ENCODE results near the gene OR11H6. TPM values are rescaled to one million over a fixed set of nuclear protein-coding genes. Genes with fewer than 3 reads are reported as not detected.
"Not testable (repeated sequence)": the region's sequence is repeated elsewhere in the genome, so short reads cannot be mapped to it uniquely, and the experiment has no call there.

OR11H6 gene, protein sequence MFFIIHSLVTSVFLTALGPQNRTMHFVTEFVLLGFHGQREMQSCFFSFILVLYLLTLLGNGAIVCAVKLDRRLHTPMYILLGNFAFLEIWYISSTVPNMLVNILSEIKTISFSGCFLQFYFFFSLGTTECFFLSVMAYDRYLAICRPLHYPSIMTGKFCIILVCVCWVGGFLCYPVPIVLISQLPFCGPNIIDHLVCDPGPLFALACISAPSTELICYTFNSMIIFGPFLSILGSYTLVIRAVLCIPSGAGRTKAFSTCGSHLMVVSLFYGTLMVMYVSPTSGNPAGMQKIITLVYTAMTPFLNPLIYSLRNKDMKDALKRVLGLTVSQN
- not detected for total RNA-seq

DNA sequence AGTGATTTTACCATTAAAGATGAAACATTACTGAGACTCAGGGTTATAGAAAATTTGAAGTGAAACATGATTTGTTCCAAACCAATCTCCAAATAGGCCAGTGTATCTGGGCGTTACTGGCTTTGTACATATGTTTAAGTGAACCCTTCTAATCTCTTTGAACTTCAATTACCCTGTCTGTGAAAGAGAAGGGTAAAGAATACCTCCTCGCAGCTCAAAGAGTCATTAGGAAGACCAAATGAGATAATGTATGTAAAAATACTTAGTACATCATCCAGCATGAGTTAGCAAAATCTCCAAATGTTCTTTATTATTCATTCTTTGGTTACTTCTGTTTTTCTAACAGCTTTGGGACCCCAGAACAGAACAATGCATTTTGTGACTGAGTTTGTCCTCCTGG, at the start of gene OR11H6:
OR11H6 (plus strand) TSS at position 301 of the 400 bp plus-strand sequence; CDS start at position 301, 0 bp downstream.
- no peak for DNase-seq

DNA sequence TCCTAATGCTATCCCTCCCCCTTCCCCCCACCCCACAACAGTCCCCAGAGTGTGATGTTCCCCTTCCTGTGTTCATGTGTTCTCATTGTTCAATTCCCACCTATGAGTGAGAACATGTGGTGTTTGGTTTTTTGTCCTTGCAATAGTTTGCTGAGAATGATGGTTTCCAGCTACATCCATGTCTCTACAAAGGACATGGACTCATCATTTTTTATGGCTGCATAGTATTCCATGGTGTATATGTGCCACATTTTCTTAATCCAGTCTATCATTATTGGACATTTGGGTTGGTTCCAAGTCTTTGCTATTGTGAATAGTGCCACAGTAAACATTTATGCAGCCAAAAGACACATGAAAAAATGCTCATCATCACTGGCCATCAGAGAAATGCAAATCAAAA, 49.3 kb upstream of the OR11H6 start:
- not testable (repeated sequence) for DNase-seq

DNA sequence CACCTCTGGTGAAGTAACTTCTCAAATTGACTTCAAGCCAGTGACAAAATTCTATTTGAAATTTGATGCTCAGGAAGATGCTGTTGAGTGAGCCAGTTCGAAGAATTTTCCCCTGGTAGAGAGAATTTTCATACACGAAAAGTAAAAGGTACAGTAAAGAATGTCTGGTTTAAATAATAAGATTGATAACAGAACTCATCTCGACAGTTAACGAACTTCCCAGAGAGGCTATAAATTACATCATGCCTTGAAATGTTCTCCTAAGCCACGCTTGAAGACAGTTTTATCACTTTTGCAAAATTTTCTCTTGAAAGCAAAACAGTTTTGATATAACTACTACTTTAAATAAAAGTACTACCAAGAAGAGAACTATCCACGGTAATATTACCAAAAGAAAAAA, 47.2 kb upstream of the OR11H6 start:
- no peak for DNase-seq

DNA sequence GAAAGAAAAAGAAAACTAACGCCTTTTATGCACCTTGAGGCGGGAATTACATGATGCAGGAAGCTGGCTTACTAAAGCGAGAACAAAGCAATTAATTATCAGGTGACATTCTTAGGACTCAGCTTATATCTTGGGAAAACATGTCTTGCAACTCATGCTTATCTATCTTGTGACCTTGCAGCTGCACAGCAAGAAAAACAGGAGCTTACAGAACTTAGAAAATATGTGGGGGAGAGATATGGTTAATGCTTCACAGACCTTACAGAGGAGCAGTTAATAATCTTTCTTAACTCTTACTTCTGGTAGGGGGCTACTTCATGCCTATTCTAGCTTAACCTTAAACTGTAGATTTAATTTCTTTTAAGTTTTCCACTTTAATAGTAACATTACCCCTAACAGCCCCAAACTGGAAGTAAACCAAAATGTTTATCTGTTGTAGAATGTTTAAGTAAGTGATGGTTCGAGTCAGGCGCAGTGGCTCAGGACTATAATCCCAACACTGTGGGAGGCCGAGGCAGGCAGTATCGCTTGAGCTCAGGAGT, 46.0 kb upstream of the OR11H6 start:
- DNase-seq: no peak

DNA sequence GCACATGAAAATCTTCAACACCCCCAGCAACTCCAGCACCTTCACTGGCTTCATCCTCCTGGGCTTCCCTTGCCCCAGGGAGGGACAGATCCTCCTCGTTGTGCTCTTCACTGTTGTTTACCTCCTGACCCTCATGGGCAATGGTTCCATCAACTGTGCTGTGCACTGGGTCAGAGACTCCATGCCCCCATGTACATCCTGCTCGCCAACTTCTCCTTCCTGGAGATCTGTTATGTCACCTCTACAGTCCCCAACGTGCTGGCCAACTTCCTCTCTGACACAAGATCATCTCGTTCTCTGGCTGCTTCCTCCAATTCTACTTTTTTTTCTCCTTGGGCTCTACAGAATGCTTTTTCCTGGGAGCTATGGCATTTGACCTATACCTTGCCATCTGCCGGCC, 44.3 kb upstream of the OR11H6 start:
- no peak for DNase-seq

DNA sequence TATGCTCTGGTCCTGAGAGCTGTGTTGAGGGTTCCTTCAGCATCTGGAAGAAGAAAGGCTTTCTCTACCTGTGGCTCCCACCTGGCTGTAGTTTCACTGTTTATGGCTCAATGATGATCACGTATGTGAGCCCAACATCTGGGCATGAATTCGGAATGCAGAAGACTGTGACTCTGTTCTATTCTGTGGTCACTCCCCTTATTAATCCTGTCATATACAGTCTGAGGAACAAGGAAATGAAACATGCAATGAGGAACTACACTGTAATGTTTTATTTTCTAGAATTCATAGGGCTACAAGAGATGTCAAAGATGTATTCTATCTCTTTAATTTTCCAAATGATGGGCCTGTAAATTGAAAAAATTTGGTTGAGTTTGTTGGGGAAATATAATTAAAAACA, 43.6 kb upstream of the OR11H6 start:
- DNase-seq: no peak

DNA sequence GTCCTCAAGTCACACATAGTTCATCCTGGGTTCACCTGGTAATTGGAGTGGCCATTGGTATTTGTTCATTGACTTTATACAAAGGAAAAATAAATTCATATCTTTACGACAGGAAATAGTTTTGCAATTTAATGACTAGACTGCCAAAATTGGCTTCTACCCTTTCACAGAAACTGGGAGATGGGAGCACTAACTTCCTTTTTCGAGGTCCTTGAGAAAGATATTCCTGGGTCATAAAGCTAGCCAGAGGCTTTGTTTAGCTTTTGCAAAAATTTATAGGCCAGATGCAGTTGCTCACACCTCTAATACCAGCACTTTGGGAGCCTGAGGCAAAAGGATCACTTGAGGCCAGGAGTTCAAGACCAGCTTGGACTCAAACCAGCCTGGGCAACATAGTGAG, 43.0 kb upstream of the OR11H6 start:
- no peak for DNase-seq

DNA sequence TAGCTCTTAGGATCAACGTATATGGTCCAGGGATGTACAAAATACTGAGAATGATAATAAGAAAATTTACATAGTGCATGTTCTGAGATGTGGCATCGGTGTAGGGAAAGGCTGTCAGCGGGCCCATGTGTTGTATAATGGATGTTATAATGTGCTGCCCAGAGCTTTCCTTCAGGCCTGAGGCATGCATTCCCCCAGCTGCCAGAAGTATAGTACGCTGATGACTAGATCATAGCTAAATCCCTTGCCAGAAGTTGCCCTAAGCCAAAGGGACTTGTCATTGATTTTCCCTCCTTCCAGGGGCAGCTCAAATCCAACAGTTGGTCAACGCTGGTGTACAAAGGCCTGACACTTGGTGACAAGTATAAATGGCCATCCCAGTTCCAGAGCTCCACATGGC, 39.3 kb upstream of the OR11H6 start:
- DNase-seq: no peak

DNA sequence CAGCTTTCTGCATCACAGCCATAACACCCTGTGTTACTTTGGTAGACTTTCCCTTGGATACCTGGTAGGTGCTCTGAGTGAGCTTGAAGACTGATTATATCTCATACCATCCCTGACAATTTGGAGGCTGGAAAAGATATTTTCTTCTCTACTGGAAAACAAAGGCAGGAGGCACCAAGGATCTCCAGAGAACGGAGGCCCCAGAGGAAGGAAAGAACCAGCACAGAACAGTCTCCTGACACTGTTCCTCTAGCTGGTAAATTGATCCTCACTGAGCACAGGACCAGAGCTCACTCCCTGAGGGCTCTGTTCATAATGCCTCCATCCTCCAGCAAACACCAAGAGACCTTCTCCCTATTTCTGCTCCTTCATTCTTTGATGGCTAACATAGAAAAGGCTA, 32.9 kb upstream of the OR11H6 start, which contains the start of gene OR11G2:
OR11G2 (plus strand) TSS at position 301 of the 400 bp plus-strand sequence. CDS start 6,542 bp downstream, outside the sequence.
- DNase-seq: no peak

DNA sequence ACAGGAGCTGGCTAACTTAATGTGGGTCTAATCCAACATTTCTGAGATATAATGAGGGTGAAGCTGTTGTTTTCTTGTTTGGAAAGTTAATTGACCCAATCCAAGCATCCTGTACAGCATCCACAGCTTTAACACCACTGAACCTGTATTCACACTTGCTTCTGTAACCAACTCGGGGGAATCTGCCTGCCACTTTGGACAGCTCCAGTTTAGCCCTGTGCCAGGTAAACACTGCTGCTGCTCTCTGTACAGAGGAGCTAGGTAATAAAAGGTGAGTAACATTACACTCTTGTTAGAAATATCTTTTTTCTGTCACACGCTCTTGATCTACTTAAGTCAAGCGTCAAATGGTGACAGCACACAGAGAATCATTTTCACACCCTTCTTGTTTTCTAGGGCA, 32.1 kb upstream of the OR11H6 start:
- no peak for DNase-seq

DNA sequence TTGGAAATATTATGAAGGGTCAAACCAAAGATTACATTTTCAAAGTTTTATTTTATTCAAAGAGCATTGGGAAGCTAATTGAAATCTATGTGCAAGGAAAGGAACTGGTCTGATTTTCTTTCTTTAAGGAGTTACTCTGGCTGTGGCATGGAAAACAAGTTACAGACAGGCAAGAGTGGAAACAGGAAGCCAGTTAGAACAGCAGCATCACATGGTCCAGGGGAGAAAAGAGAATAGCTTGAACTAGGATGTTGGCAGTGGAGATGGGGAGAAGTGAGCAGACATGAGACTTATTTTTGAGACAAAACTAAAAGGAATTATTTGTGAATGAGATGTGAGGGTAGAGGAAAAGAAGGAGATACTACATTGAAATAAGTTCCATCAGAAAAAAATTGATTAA, 29.4 kb upstream of the OR11H6 start:
- no peak for DNase-seq

DNA sequence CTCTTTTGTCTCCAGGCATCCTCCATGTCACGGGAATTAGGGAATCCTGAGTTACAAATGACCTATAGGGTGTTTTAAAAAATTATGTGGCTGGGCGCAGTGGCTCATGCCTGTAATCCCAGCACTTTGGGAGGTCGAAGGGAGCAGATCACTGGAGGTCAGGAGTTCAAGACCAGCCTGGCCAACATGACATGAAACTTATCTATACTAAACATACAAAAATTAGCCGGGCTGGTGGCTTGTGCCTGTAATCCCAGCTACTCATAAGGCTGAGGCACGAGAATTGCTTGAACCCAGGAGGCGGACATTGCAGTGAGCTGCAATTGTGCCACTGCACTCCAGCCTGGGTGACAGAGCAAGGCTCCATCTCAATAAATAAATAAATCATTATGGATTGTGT, 28.3 kb upstream of the OR11H6 start:
- not testable (repeated sequence) for DNase-seq

DNA sequence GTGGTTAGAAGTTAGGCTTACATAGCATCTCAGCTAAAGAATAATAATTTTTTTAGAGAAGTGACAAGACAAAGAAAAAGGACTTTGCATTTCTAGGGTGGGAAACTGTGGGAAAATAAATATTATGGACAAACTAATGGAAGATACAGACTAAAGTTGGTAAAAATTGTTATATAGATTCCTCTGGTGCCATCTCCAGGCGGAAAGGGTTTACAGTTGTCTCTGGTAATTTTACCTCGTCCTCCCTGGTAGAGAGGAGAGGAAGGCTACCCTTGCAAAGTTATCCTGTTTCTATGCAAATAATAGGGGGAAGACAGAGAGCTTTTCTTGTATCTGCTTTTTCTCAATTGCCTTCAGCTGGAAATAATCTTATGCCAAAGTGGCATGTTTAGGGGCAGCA, 27.6 kb upstream of the OR11H6 start:
- no peak for DNase-seq

DNA sequence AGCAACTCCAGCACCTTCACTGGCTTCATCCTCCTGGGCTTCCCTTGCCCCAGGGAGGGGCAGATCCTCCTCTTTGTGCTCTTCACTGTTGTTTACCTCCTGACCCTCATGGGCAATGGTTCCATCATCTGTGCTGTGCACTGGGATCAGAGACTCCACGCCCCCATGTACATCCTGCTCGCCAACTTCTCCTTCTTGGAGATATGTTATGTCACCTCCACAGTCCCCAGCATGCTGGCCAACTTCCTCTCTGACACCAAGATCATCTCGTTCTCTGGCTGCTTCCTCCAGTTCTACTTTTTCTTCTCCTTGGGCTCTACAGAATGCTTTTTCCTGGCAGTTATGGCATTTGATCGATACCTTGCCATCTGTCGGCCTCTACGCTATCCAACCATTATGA, 26.1 kb upstream of the OR11H6 start:
- no peak for DNase-seq

DNA sequence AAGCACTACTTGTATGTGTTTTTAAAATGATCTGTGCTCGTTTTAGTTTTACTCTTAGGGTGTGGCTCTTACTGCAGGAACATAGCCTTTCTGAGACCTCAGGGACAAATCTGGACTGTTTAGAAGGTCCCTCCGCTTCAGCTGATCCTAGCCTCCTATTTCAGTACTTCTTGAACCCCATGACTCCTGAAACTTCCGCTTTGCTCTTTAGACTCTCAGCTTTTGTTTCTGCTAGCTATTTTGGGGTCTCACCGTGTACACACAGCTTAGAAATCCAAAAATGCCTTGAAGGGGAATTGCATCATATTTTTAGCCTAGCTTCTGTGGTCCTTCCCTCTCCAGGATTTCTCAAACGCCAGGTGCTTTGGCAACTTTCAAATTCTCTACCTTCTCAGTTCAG, 24.5 kb upstream of the OR11H6 start:
- DNase-seq: no peak

DNA sequence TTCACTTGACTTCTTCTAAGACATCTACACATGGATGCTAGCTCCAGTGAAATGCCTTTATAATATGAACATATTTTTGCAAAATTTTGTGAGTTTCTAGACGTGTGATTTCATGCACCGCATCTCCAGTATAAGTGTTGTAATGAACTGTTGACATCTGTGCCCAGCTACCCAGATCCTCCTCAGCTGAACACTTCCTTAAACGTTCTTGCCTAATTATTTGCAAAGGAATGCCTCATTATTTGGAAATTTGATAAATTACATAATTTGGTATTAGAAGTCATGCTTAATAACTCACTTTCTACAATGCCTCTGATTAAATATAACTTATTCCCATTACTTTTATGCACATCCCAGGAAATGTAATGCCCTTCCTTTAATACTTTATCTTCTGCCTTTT, 18.8 kb upstream of the OR11H6 start:
- DNase-seq: no peak

DNA sequence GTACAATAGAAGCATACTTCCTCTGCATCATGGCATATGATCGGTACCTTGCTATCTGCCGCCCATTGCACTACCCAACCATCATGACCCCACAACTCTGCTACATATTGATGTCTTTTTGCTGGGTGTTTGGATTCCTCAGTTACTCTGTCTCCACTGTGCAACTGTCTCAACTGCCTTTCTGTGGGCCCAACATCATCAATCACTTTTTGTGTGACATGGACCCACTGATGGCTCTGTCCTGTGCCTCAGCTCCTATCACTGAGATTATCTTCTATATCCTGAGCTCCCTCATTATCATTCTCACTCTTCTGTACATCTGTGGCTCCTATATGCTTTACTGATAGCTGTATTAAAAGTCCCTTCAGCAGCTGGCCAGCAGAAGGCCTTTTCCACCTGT, 13.9 kb upstream of the OR11H6 start:
- DNase-seq: no peak

DNA sequence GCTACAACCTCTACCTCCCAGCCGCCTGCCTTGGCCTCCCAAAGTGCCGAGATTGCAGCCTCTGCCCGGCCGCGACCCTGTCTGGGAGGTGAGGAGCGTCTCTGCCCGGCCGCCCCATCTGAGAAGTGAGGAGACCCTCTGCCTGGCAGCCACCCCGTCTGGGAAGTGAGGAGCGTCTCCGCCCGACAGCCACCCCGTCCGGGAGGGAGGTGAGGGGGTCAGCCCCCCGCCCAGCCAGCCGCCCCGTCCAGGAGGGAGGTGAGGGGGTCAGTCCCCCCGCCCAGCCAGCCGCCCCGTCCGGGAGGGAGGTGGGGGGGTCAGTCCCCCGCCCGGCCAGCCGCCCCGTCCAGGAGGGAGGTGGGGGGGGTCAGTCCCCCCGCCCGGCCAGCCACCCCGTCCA, 11.1 kb upstream of the OR11H6 start:
- not testable (repeated sequence) for DNase-seq

DNA sequence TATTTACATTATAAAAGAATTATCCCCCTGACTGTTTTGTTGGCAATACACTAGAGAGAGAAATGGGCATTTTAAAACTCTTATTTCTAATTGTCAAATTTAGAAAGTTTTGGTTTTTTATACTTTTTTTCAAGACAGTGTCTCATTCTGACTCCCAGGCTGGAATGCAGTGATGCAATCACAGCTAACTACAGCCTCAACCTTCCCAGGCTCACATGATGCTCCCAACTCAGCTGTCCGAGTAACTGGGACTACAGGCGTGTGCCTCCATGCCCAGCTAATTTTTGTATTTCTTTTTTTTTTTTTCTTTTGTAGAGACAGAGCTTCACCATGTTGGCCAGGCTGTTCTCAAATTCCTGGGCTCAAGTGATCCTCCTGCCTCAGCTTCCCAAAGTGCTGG, 8.3 kb upstream of the OR11H6 start:
- DNase-seq: no peak

DNA sequence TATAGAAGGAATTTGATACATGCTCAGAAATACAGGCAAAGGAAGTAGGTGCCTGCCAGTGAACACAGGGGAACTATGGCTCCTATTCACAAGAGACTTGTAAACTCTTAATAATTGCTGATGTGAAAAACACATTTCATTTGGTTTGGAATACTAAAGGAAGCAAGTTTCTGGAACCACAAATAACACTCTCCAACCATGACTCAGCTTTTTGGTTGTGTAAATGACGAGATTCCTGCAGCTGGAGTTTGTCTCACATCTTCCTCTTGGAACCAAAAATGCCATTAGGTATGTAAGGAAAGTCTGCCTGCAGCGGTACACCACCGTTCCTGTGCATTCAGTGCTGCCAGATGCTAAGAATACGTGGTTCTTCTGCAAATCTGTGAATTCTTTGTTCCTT, 4.5 kb upstream of the OR11H6 start:
- DNase-seq: no peak

DNA sequence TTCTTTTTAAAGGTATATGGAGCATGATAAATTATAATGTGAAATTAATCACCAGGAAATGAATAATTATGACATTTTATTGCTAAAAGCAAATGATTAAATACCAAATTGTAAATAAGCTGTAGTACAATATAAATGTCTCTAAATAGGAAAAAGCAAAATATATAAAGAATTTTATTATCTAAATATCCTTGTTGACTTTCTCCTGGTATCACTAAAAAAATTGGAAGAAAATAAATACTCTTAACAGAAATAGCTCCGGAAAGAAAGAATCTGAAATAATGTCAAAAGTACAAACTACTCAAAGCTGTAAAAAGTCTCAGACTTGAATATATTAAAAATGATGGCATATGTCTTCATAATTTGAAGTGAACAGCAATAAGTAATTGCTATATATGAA, 5.2 kb downstream of the OR11H6 start, which contains the start of gene OR11H7:
OR11H7 (plus strand) TSS at position 301 of the 400 bp plus-strand sequence.
- no peak for DNase-seq

DNA sequence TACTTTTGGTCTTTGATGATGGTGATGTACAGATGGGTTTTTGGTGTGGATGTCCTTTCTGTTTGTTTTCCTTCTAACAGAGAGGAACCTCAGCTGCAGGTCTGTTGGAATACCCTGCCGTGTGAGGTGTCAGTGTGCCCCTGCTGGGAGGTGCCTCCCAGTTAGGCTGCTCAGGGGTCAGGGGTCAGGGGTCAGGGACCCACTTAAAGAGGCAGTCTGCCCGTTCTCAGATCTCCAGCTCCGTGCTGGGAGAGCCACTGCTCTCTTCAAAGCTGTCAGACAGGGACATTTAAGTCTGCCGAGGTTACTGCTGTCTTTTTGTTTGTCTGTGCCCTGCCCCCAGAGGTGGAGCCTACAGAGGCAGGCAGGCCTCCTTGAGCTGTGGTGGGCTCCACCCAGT, 11.9 kb downstream of the OR11H6 start:
- not testable (repeated sequence) for DNase-seq

DNA sequence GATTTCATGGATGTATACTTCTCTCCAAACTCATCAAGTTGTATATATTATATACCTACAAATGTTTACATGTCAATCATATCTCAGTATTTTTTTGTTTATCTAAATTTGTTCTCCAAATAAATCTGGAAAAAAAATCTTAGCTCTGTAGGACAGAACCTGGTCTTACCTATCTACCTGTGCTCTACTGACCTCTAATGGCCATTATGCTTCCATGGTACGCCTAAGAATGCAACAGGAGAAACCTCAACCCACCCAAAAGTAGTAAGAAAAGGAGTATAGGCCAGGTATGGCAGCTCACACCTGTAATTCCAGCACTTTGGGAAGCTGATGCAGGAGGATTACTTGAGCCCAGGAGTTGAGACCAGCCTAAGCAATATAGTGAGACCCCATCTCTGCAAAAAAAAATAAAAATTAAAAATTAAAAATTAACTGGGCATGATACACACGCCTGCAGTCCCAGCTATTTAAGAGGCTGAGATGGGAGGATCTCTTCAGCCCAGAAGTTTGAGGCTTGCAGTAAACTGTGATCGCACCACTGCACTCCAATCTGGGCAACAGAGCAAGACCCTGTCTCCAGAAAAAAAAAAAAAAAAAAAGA, 24.2 kb downstream of the OR11H6 start:
- DNase-seq: no peak

DNA sequence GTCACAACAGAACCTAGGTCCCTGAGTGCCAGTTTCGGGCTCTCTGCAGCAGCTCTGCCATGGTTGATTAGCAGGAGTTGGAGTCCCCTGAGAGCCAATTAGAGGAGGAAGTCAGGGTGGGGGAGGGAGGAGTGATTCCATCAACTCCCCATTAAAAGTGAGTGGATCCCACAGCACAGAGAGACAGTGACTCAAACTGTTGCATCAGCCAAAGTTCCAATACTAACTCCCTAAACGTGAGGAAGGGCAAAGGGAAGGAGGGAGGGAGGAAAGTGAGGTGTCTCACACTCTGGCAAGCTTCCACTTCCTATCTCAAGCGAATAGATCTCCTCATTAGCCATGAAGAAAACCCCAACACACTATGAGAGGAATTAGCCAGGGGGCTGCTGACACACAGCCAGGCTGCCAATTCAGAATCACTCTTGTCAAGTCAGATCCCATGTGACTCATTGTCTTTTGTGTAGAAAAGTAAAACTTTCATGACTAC, 39.2 kb downstream of the OR11H6 start:
- DNase-seq: no peak

All from skin of body (tissue), 2 donors.